Astrocyte (in vitro differentiated cells and primary cell): ENCODE data around the gene EXOC6B. TPM values are rescaled to one million over a fixed set of nuclear protein-coding genes. Genes with fewer than 3 reads are reported as not detected.

ENCODE experiments used
- DNase-seq: peaks from one replicate; pipeline ENCODE4 v3.0.0-alpha.2; 2010; ENCODE audit warnings: low read depth
- FAIRE-seq: peaks from 2 replicates; lab custom pipeline; 2011; peaks lifted over from hg19 to GRCh38; lab: Jason Lieb, UNC
- H2AFZ ChIP-seq: 2 replicates; pipeline ENCODE4 v1.6.0; 2012; ENCODE audit warnings: low read depth, low read length, inconsistent platforms
- H3K27ac ChIP-seq: 2 replicates; pipeline ENCODE4 v1.5.1; 2011; ENCODE audit warnings: low read depth, low read length, inconsistent platforms
- H3K27me3 ChIP-seq: 2 replicates; pipeline ENCODE4 v1.6.0; 2011; ENCODE audit warnings: low read length, inconsistent platforms; ENCODE audit not compliant: insufficient read depth
- H3K36me3 ChIP-seq: 2 replicates; pipeline ENCODE4 v1.5.1; 2011; ENCODE audit warnings: low read length, inconsistent platforms; ENCODE audit not compliant: insufficient read depth
- H3K4me1 ChIP-seq: 2 replicates; pipeline ENCODE4 v1.5.1; 2011; ENCODE audit warnings: low read length, inconsistent platforms; ENCODE audit not compliant: insufficient read depth
- H3K4me2 ChIP-seq: 2 replicates; pipeline ENCODE4 v1.6.0; 2012; ENCODE audit warnings: low read length, inconsistent platforms
- H3K4me3 ChIP-seq: 2 replicates; pipeline ENCODE4 v1.5.1; 2011; ENCODE audit warnings: low read depth, mild to moderate bottlenecking, low read length, inconsistent platforms; ENCODE audit not compliant: insufficient read depth
- H3K79me2 ChIP-seq: 2 replicates; pipeline ENCODE4 v1.6.0; 2012; ENCODE audit warnings: mild to moderate bottlenecking, low read length, inconsistent platforms; ENCODE audit not compliant: insufficient read depth
- H3K9ac ChIP-seq: 2 replicates; pipeline ENCODE4 v1.6.0; 2012; ENCODE audit warnings: mild to moderate bottlenecking, low read length, inconsistent platforms
- H3K9me3 ChIP-seq: 2 replicates; pipeline ENCODE4 v1.5.1; 2012; ENCODE audit warnings: low read depth, mild to moderate bottlenecking, low read length, inconsistent platforms; ENCODE audit not compliant: insufficient read depth
- H4K20me1 ChIP-seq: 2 replicates; pipeline ENCODE4 v1.6.0; 2012; ENCODE audit warnings: low read length, inconsistent platforms; ENCODE audit not compliant: insufficient read depth
- H3K27ac Mint-ChIP-seq: one replicate; pipeline ENCODE4 v1.8.0; 2021; ENCODE audit warnings: mild to moderate bottlenecking, mixed read lengths; ENCODE audit not compliant: unreplicated experiment
- H3K27me3 Mint-ChIP-seq: one replicate; pipeline ENCODE4 v1.8.0; 2021; ENCODE audit warnings: low read depth, mixed read lengths; ENCODE audit not compliant: unreplicated experiment
- H3K36me3 Mint-ChIP-seq: one replicate; pipeline ENCODE4 v1.8.0; 2021; ENCODE audit warnings: low read depth, mixed read lengths; ENCODE audit not compliant: unreplicated experiment
- H3K4me1 Mint-ChIP-seq: one replicate; pipeline ENCODE4 v1.8.0; 2021; ENCODE audit warnings: low read depth, mixed read lengths; ENCODE audit not compliant: unreplicated experiment
- H3K4me3 Mint-ChIP-seq: one replicate; pipeline ENCODE4 v1.8.0; 2021; ENCODE audit warnings: mild to moderate bottlenecking, moderate library complexity, mixed read lengths; ENCODE audit not compliant: unreplicated experiment
- H3K9me3 Mint-ChIP-seq: one replicate; pipeline ENCODE4 v1.8.0; 2021; ENCODE audit warnings: mild to moderate bottlenecking, mixed read lengths; ENCODE audit not compliant: unreplicated experiment
- EZH2 ChIP-seq: IDR thresholded peaks from 2 replicates; pipeline ENCODE4 v1.6.1; 2012; ENCODE audit warnings: mild to moderate bottlenecking, low read length, inconsistent platforms; ENCODE audit not compliant: insufficient read depth
- total RNA-seq: library from RNA; stranded (reverse); gene quantifications from 2 replicates; pipeline ENCODE4 v1.2.1, GENCODE V29; 2021
- TF ChIP-seq, protein P1 (sequence below): IDR thresholded peaks from 2 replicates; pipeline ENCODE4 v1.5.1; 2011; ENCODE audit warnings: low read depth, mild to moderate bottlenecking, inconsistent platforms, low read length, moderate library complexity; ENCODE audit not compliant: insufficient read depth

Gene EXOC6B
- total RNA-seq, 1 donor from 2014 or later: 31.8 TPM

GRCh38 chr2:72788756-72789155, 37.1 kb downstream of the EXOC6B start:
- H3K36me3 Mint-ChIP-seq: peaks cover 12% of the 10 kb centered on the region
- peaks cover 10% of the 10 kb centered on the region for H3K4me1 Mint-ChIP-seq
- H3K79me2 ChIP-seq: peaks cover 8% of the 10 kb centered on the region
- H2AFZ ChIP-seq: no peak overlapping the region
- no peak overlapping the region for H3K4me3 Mint-ChIP-seq
- FAIRE-seq: peak; percentile 92
- no peak overlapping the region for H3K27ac ChIP-seq
- no peaks in the 10 kb centered on the region for H3K36me3 ChIP-seq
- no peak for TF ChIP-seq EZH2
- TF ChIP-seq, protein P1, sequence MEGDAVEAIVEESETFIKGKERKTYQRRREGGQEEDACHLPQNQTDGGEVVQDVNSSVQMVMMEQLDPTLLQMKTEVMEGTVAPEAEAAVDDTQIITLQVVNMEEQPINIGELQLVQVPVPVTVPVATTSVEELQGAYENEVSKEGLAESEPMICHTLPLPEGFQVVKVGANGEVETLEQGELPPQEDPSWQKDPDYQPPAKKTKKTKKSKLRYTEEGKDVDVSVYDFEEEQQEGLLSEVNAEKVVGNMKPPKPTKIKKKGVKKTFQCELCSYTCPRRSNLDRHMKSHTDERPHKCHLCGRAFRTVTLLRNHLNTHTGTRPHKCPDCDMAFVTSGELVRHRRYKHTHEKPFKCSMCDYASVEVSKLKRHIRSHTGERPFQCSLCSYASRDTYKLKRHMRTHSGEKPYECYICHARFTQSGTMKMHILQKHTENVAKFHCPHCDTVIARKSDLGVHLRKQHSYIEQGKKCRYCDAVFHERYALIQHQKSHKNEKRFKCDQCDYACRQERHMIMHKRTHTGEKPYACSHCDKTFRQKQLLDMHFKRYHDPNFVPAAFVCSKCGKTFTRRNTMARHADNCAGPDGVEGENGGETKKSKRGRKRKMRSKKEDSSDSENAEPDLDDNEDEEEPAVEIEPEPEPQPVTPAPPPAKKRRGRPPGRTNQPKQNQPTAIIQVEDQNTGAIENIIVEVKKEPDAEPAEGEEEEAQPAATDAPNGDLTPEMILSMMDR: no peak
- no peaks in the 10 kb centered on the region for H3K27me3 ChIP-seq
- DNase-seq: peak; percentile 66
- peaks cover 3% of the 10 kb centered on the region for H4K20me1 ChIP-seq
- no peaks in the 10 kb centered on the region for H3K27me3 Mint-ChIP-seq
- H3K9me3 ChIP-seq: no peaks in the 10 kb centered on the region
- peak overlapping the region; percentile 8 for H3K4me2 ChIP-seq
- no peak overlapping the region for H3K9ac ChIP-seq
- H3K27ac Mint-ChIP-seq: no peak overlapping the region
- peaks cover 5% of the 10 kb centered on the region for H3K4me1 ChIP-seq
- peaks cover 6% of the 10 kb centered on the region for H3K9me3 Mint-ChIP-seq
- H3K4me3 ChIP-seq: no peak overlapping the region

DNA sequence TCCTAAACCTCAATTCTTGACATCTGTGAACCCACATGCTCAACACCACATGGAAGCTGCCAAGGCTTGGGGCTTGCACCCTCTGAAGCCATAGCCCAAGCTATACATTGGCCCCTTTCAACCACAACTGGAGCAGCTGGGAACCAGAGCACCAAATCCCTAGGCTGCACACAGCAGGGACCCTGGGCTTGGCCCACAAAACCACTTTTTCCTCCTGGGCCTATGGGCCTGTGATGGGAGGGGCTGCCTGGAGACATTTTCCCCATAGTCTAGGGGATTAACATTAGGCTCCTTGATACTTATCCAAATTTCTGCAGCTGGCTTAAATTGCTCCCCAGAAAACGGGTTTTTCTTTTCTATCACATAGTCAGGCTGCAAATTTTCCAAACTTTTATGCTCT, 40.3 kb downstream of the EXOC6B start:
- FAIRE-seq: no peak
- TF ChIP-seq EZH2: no peak
- TF ChIP-seq, protein P1: no peak

DNA sequence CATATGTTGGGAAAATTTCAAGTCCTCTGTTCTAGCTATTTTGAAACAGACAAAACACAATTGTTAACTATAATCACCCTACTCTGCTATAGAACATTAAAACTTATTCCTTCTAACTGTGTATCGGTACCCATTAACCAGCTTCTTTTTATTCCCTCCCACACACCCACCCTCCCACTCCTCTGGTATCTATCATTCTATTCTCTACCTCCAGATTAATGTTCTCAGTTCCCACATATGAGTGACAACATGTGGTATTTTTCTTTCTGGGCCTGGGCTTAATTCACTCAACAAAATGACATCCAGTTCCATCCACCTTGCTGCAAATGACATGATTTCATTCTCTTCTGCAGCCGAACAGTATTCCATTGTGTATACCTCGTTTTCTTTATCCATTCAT, 43.3 kb downstream of the EXOC6B start:
- peaks cover 16% of the 10 kb centered on the region for H3K36me3 Mint-ChIP-seq
- no peak for TF ChIP-seq EZH2
- TF ChIP-seq, protein P1: no peak
- H3K9me3 Mint-ChIP-seq: peaks cover 9% of the 10 kb centered on the region
- Histone ChIP-seq H3K9me3 (no peaks in the 10 kb centered on the region), H3K27ac (no peak overlapping the region), H3K27me3 (no peaks in the 10 kb centered on the region), H3K4me1 (peaks cover 2% of the 10 kb centered on the region), H3K36me3 (no peaks in the 10 kb centered on the region), H3K4me3 (no peak overlapping the region), H4K20me1 (peaks cover 9% of the 10 kb centered on the region), H3K9ac (no peak overlapping the region), H2AFZ (no peak overlapping the region), H3K79me2 (no peaks in the 10 kb centered on the region), H3K4me2 (no peak overlapping the region)
- no peak for FAIRE-seq
- DNase-seq: no peak
- no peak overlapping the region for H3K4me3 Mint-ChIP-seq
- peaks cover 9% of the 10 kb centered on the region for H3K4me1 Mint-ChIP-seq
- no peaks in the 10 kb centered on the region for H3K27me3 Mint-ChIP-seq
- H3K27ac Mint-ChIP-seq: no peak overlapping the region

More for the DNA sequence above, 40.3 kb downstream of the EXOC6B start:
- no peak overlapping the region for H3K9ac ChIP-seq
- Mint-ChIP-seq H3K4me1 (peaks cover 10% of the 10 kb centered on the region), H3K27ac (no peak overlapping the region), H3K9me3 (peaks cover 9% of the 10 kb centered on the region), H3K36me3 (peaks cover 16% of the 10 kb centered on the region), H3K27me3 (no peaks in the 10 kb centered on the region), H3K4me3 (no peak overlapping the region)
- no peaks in the 10 kb centered on the region for H3K27me3 ChIP-seq
- peaks cover 4% of the 10 kb centered on the region for H3K79me2 ChIP-seq
- H3K4me2 ChIP-seq: no peak overlapping the region
- peaks cover 6% of the 10 kb centered on the region for H3K4me1 ChIP-seq
- no peaks in the 10 kb centered on the region for H3K9me3 ChIP-seq
- H3K4me3 ChIP-seq: no peak overlapping the region
- peaks cover 5% of the 10 kb centered on the region for H4K20me1 ChIP-seq
- no peak overlapping the region for H3K27ac ChIP-seq
- no peak for DNase-seq
- no peaks in the 10 kb centered on the region for H3K36me3 ChIP-seq
- H2AFZ ChIP-seq: no peak overlapping the region
